Stimulated activated CD8-positive, alpha-beta memory T cell treated with anti-CD3 and anti-CD28 coated beads, Interleukin-15, amount 100 ng/mL, for 48 hours (primary cell): ENCODE measurements around the gene SPATA31C1.
"Not testable (repeated sequence)": the region's sequence is repeated elsewhere in the genome, so short reads cannot be mapped to it uniquely, and the experiment has no call there.

Source experiments
- DNase-seq, 2 donors: peaks; one replicate each; pipeline ENCODE4 v3.0.0-alpha.2; 2020; ENCODE audit warnings: low read depth in 2 of 2

Gene SPATA31C1

GRCh38 chr9:87937918-87938317 is 20.2 kb downstream of the SPATA31C1 start:
- not testable (repeated sequence) for DNase-seq

- DNase-seq: not testable (repeated sequence)
These were observed 20.6 kb downstream of the SPATA31C1 start for GRCh38 chr9:87938336-87938735.

GRCh38 chr9:87939096-87939495 is 21.3 kb downstream of the SPATA31C1 start:
- not testable (repeated sequence) for DNase-seq

DNA sequence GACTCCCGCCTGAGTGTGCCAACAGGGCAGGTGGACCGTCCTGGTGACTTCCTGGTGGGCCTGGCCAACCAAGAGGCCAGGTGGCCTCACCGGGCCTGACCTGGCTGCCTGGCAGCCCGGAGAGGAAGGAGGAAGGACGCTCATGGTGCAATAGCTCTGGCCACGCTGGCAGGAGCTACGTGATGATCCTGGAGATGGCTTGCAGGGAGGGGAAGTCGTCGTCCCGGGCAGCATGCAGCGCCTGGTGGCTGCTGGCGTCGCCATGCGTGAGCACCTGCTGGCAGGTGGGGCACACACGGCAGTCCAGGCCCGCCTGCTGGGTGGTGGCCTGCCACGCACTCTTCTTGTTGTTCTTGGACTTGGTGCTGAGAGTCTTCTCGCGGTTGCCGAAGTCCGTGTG is 26.3 kb downstream of the SPATA31C1 start:
- DNase-seq: no peak

GRCh38 chr9:87944682-87945081 is 26.9 kb downstream of the SPATA31C1 start:
- no peak for DNase-seq

GRCh38 chr9:87950296-87950695 is 32.5 kb downstream of the SPATA31C1 start:
- DNase-seq: no peak

DNA sequence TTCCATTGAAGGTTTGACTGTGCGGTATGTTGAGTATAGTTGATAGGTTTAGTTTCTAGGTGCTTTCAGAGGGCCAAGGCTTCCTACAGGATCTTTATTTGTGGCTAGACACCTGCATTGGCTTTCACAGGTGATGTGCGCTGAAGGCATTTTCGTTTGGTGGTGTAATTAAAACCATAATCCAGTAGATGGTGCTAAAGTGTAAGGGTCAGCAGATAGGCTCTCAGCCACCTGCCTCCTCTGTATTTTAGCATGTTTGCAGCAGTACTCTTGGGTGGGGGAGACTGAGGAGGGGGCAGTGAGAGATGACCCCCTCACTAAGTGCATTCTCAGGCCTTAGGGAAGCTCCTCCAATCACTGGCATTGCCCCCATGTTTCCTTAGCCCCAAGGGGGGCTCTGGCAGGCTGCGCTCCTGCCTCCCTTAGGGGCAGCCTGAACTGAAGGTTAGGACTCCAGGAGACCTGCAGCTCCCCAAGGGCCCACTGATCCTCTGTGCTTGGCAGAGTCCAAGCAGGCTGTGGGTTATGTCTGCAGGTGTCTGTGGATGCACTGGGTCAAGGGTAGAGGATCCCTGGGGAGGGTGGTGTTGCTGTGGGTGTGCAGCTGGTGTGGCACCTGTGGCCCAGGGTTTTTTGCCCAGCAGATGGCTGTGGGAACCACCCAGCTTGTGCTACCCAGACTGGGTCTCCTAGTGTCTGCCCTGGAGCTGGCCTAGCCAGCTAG is 33.2 kb downstream of the SPATA31C1 start:
- DNase-seq: no peak

DNA sequence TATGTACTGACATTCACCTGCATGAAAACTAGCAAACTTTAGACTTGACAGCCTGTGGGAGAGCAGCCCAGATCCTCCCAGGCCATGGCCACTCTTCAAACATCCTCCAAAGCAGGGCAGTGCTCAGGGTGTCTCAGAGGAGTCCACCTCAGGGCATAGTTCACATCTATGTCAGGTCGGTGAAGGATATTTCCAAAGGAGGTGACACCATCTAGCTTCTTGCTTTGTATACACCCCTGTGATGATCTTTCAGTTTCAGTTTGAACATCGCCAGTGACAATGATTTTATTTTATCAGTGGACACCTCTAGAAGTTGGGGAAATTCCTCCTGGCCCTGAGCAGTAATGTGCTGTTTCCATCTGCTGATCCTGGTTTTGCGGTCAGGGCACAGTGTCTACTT is 36.5 kb downstream of the SPATA31C1 start:
- no peak for DNase-seq

GRCh38 chr9:87957839-87958238 is 40.1 kb downstream of the SPATA31C1 start:
- no peak for DNase-seq

- no peak for DNase-seq
These were observed 40.8 kb downstream of the SPATA31C1 start for GRCh38 chr9:87958591-87958990.

- DNase-seq: no peak
These were observed 42.3 kb downstream of the SPATA31C1 start for GRCh38 chr9:87959916-87960581.

GRCh38 chr9:87963770-87964169 is 46.0 kb downstream of the SPATA31C1 start:
- DNase-seq: no peak

DNA sequence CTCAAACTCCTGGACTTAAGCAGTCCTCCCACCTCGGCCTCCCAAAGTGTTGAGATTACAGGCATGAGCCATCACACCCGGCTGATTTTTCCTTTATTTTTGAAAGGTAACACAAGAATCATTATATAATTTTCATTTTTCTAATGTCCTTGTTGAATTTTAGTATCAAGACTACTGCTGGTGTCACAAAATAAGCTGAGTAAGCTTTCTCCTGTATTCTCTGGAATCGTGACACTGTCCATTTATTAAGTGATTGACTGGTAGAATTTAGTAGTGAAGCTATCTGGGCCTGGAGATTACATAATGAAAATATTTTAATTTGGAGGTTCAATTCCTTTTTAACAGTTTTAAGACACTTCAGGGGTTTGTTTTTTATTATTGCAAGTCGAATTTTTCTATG is 47.1 kb downstream of the SPATA31C1 start:
- no peak for DNase-seq

GRCh38 chr9:87968155-87968554 is 50.4 kb downstream of the SPATA31C1 start:
- no peak for DNase-seq

- DNase-seq: no peak
These were observed 52.8 kb downstream of the SPATA31C1 start for GRCh38 chr9:87970602-87971001.

DNA sequence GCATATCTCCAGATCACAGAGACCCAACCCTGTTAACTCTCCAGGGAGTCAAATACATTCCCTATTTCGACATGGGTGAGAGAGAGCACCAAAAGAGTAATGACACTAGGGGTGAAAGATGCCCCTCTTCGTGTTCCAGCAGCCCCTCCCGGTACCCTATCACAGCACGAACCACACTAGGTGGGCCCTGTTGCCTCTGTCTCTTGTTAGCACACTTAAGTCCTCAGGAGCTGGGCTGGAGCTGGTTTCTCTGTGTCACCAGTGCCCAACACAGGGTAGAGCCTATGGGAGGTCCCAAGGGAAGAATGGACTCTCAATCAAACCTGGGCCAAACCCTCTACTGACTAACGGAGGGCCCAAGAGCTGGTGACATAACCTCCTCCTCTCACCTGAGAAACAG is 55.4 kb downstream of the SPATA31C1 start:
- DNase-seq: no peak
